H1 (cell line): ENCODE measurements around the gene SMARCA4.

Experiments
- CTCF ChIP-seq, 3 experiments: IDR thresholded peaks; 1 replicate in 2 of 3; 2 replicates in 1 of 3; pipeline versions ENCODE4 v1.5.1 to v1.6.1; 2011; ENCODE audit warnings: low read length in 3 of 3, mild to moderate bottlenecking in 3 of 3, inconsistent platforms in 2 of 3, low read depth in 1 of 3, moderate library complexity in 1 of 3; ENCODE audit not compliant: insufficient read depth in 1 of 3; ENCODE audit errors: control extremely low read depth in 1 of 3
- EZH2 ChIP-seq: fragments of 200-600 bp; sonication (generic); IDR thresholded peaks from 2 replicates; pipeline ENCODE4 v1.7.1; 2012; ENCODE audit warnings: low read depth, mild to moderate bottlenecking, moderate library complexity, low read length, inconsistent platforms; ENCODE audit not compliant: severe bottlenecking
- MAFK ChIP-seq: IDR thresholded peaks from 2 replicates; pipeline ENCODE4 v1.6.1; 2012; ENCODE audit warnings: low read depth, mild to moderate bottlenecking, improper control_type of control experiment, low read length
- SIN3A ChIP-seq, 2 experiments: IDR thresholded peaks in 1 of 2; conservative IDR thresholded peaks in 1 of 2; 2 replicates each; pipeline ENCODE4 v1.6.1; 2011 to 2012; ENCODE audit warnings: low read length in 2 of 2, improper control_type of control experiment in 1 of 2, low read depth in 1 of 2, mild to moderate bottlenecking in 1 of 2
- TF ChIP-seq, protein P1 (sequence below): IDR thresholded peaks from 2 replicates; pipeline ENCODE4 v1.6.1; 2012; ENCODE audit warnings: inconsistent platforms

DNA sequence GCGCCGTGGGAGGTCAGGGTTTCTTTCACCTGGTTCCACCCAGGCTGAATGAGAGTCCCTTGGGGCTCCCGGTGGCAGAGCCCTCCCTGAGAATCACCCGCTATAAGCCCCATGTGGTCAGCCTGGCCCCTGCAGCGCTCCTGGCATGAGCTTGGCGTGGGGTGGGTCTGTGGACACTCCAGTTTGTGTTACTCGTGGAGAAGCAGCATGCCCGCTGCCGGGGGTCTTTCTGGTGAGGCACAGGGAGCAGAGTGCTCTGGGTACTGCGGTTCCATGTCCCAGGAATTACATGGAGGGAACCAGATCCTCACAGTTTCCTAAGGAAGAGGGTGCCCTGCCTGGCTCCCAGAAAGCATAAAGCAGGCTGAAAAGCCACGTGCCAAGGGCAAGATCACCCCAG is 62.2 kb downstream of the SMARCA4 start:
- TF ChIP-seq, protein P1, sequence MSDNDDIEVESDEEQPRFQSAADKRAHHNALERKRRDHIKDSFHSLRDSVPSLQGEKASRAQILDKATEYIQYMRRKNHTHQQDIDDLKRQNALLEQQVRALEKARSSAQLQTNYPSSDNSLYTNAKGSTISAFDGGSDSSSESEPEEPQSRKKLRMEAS, result no peak
- TF ChIP-seq CTCF (IDR thresholded peaks at IDR 0.05; ENCODE audit: control extremely low read depth in 1 of 3, insufficient read depth in 1 of 3, low read depth in 1 of 3, low read length in 3 of 3) (no peak), MAFK (no peak), EZH2 (no peak), SIN3A (conservative IDR thresholded peaks at IDR 0.05 in 1 of 2, IDR thresholded peaks at IDR 0.05 in 1 of 2; ENCODE audit: low read depth in 1 of 2, low read length in 2 of 2) (no peak)
